Calu3 (cell line): ENCODE measurements around the gene SHC1. TPM values are rescaled to one million over a fixed set of nuclear protein-coding genes. Genes with fewer than 3 reads are reported as not detected.
A peak's percentile ranks its signal among the peaks of the same experiment; 100 is the strongest.
"Not testable (repeated sequence)": the region's sequence is repeated elsewhere in the genome, so short reads cannot be mapped to it uniquely, and the experiment has no call there.

Experiments
- BruUV-seq: library from RNA; stranded (reverse); fragments of 400-500 nt; replicated peaks from 2 replicates; lab custom pipeline; 2021; lab: Mats Ljungman, UMichigan
- CTCF ChIA-PET: fragments of 300-600 bp; sonication (Branson Sonifier 250); formaldehyde crosslinking; loops from one replicate; lab custom pipeline; 2022; ENCODE audit warnings: antibody characterized with exemption; lab: Charles Lee
- DNase-seq: peaks from one replicate; pipeline ENCODE4 v3.0.0; 2022
- H3K27ac Mint-ChIP-seq: one replicate; pipeline ENCODE4 v1.8.0; 2022; ENCODE audit warnings: mixed read lengths; ENCODE audit not compliant: unreplicated experiment
- H3K27me3 Mint-ChIP-seq: one replicate; pipeline ENCODE4 v1.8.0; 2022; ENCODE audit warnings: mixed read lengths; ENCODE audit not compliant: unreplicated experiment
- H3K36me3 Mint-ChIP-seq: one replicate; pipeline ENCODE4 v1.8.0; 2022; ENCODE audit warnings: mild to moderate bottlenecking, moderate library complexity, mixed read lengths; ENCODE audit not compliant: insufficient read depth, unreplicated experiment
- H3K4me1 Mint-ChIP-seq: one replicate; pipeline ENCODE4 v1.8.0; 2022; ENCODE audit warnings: mild to moderate bottlenecking, low read depth, mixed read lengths; ENCODE audit not compliant: unreplicated experiment
- H3K4me3 Mint-ChIP-seq: one replicate; pipeline ENCODE4 v1.8.0; 2022; ENCODE audit warnings: mild to moderate bottlenecking, low read depth, moderate library complexity, mixed read lengths; ENCODE audit not compliant: unreplicated experiment
- H3K9me3 Mint-ChIP-seq: one replicate; pipeline ENCODE4 v1.8.0; 2022; ENCODE audit warnings: low read depth, mixed read lengths; ENCODE audit not compliant: unreplicated experiment
- CTCF ChIP-seq: fragments of 200-600 bp; IDR thresholded peaks from one replicate; pipeline ENCODE4 v1.8.0; 2022; ENCODE audit warnings: antibody characterized with exemption; ENCODE audit not compliant: unreplicated experiment
- intact Hi-C: fragments of 100-400 bp; cut with micrococcal nuclease; formaldehyde crosslinking; loops from one replicate; pipeline ENCODE4 v1.10.0; 2022; ENCODE audit not compliant: unreplicated experiment
- total RNA-seq: library from RNA; stranded (reverse); gene quantifications from 2 replicates; pipeline ENCODE4 v1.2.3, GENCODE V29; 2022

Gene SHC1
- total RNA-seq, 1 experiment from 2014 or later = 77.5 TPM

GRCh38 chr1:154983776-154984466 is 13.4 kb upstream of the SHC1 start:
- BruUV-seq = no TSS peak
- Mint-ChIP-seq H3K9me3 (no peaks in the 10 kb centered on the region), H3K36me3 (peaks cover 38% of the 10 kb centered on the region), H3K27me3 (no peaks in the 10 kb centered on the region), H3K27ac (no peak overlapping the region), H3K4me3 (no peak overlapping the region), H3K4me1 (peaks cover 7% of the 10 kb centered on the region)
- no peak for DNase-seq
- intact Hi-C loops = no loop called here
- CTCF ChIA-PET = interaction anchor here (0.6 to 2.8 kb wide), 8 partner anchors 8 to 77 kb away, joined by 4 to 11 read pairs (median 6); partner anchors contain the start of genes LENEP and PBXIP1
- TF ChIP-seq CTCF = no peak

DNA sequence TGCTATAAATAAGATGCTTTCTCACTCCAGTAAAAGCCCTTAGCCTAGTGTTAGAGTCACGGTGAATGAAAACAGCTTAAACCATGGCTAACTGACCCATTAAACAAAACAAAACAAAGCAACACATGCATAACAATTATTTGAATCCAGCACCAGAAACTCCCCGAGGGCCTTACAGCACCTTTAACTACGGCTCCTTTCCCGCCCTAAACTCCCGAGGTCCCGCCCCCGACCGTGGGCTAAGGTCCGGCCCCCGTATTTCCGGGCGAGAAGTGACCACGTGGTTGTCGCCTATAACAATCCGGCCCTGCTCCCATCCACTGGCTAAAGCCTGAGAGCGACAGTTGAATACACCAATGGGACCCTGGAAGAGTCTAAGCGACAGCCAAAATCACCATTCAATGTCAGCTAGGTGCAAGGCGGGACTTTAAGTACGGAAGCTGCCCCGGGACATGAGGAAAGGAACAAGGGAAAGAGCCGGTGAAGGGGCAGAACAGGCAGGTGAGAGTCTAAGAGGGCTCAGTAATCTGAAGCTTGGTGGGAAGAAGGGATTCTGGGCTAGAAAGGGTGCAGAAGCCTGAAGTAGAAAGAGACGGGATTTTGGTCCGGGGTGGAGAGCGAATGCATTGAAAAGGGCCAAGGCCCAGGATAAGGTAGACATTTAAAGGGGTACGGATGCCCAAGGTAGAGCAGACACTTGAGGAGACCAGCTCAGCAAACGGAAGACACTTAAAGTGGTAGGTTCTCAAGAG is 12.5 kb upstream of the SHC1 start, which contains the start of gene FLAD1:
Gene FLAD1, plus strand, starts transcription at position 448 of the 752 bp plus-strand sequence. CDS start 351 bp downstream, outside the sequence.
- peaks cover 36% of the 10 kb centered on the region for H3K36me3 Mint-ChIP-seq
- intact Hi-C loops = no loop called here
- no TSS peak for BruUV-seq
- CTCF ChIA-PET = interaction anchor here (0.6 to 2.8 kb wide), 7 partner anchors 9 to 78 kb away, joined by 4 to 11 read pairs (median 6); partner anchors contain the start of genes LENEP and PBXIP1
- no peak for TF ChIP-seq CTCF
- H3K27me3 Mint-ChIP-seq = no peaks in the 10 kb centered on the region
- H3K9me3 Mint-ChIP-seq = no peaks in the 10 kb centered on the region
- no peak within 1 kb of the TSS for H3K27ac Mint-ChIP-seq
- H3K4me1 Mint-ChIP-seq = peaks cover 7% of the 10 kb centered on the region
- peak; percentile 99 for DNase-seq
- H3K4me3 Mint-ChIP-seq = no peak within 1 kb of the TSS

GRCh38 chr1:154982341-154982740 is 11.8 kb upstream of the SHC1 start:
- CTCF ChIA-PET = interaction anchor here (2.8 kb wide), 1 partner anchor 17 kb away, joined by 11 read pairs; no protein-coding TSS in a partner anchor
- BruUV-seq = no TSS peak
- Mint-ChIP-seq H3K27ac (no peak overlapping the region), H3K36me3 (peaks cover 36% of the 10 kb centered on the region), H3K27me3 (no peaks in the 10 kb centered on the region), H3K4me1 (peaks cover 7% of the 10 kb centered on the region), H3K4me3 (no peak overlapping the region), H3K9me3 (no peaks in the 10 kb centered on the region)
- intact Hi-C loops = no loop called here
- DNase-seq = no peak
- TF ChIP-seq CTCF = no peak

DNA sequence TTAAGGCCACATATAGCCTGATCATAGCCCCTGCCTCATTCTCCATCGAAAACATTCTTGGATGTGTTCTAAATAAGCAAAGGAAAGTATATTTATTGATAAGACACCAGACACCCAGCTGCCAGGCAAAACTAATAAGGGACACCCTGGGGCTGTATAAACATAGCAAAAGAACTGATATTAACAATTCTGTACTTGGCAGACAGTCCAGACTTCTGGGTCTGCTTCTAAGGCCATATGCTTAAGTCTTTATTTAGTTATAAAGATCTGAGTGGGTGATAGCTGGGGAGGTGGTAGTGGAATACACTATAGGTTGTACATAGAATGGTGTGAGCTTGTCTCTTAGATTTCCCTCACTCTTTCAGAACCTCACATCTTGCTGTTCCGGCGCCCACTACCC is 7.8 kb upstream of the SHC1 start:
- Mint-ChIP-seq H3K27ac (no peak overlapping the region), H3K9me3 (no peaks in the 10 kb centered on the region), H3K4me1 (no peaks in the 10 kb centered on the region), H3K36me3 (peaks cover 31% of the 10 kb centered on the region), H3K27me3 (no peaks in the 10 kb centered on the region), H3K4me3 (no peak overlapping the region)
- CTCF ChIA-PET = no interaction called here
- no peak for DNase-seq
- BruUV-seq = no TSS peak
- TF ChIP-seq CTCF = no peak
- intact Hi-C loops = no loop called here

DNA sequence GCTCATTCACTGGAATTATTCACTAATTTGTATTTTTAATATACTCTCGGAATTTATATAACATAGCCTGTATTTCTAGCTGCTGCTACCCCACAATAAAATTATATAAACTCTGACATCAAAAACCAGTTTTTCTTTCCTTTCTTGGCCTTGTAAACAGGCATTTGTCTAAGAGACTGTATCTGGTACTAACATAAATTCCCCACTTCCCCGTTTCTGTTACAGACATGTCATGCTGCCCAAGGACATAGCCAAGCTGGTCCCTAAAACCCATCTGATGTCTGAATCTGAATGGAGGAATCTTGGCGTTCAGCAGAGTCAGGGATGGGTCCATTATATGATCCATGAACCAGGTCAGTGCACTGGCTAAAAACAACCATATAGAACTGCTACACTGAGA is 7.2 kb upstream of the SHC1 start:
- CTCF ChIA-PET, H3K27ac Mint-ChIP-seq: not testable (repeated sequence)

More for the DNA sequence above, 7.2 kb upstream of the SHC1 start:
- intact Hi-C loops, H3K9me3 Mint-ChIP-seq, H3K4me3 Mint-ChIP-seq, DNase-seq, H3K4me1 Mint-ChIP-seq, BruUV-seq, H3K27me3 Mint-ChIP-seq: not testable (repeated sequence)
- peaks cover 31% of the 10 kb centered on the region for H3K36me3 Mint-ChIP-seq
